ENCODE measurements around the gene VAPB.

GRCh38 chr20:58492795-58493524 lies 103.9 kb downstream of the VAPB start:
- TF ChIP-seq FOS (IDR thresholded peaks at IDR 0.05; ENCODE audit: low read depth, low read length) (no peak), POLR2A (IDR thresholded peaks at IDR 0.05; ENCODE audit: low read depth, low read length) (no peak), CTCF (conservative IDR thresholded peaks at IDR 0.05; ENCODE audit: low read depth, low read length) (no peak), BHLHE40 (IDR thresholded peaks at IDR 0.05; ENCODE audit: low read depth, low read length) (no peak), RCOR1 (IDR thresholded peaks at IDR 0.05; ENCODE audit: insufficient replicate concordance, low read length) (no peak), CEBPB (IDR thresholded peaks at IDR 0.05; ENCODE audit: low read depth, low read length) (no peak), SMC3 (IDR thresholded peaks at IDR 0.05; ENCODE audit: low read depth, low read length) (no peak)

Measured in IMR-90 (cell line).